GM10266 (cell line): ENCODE results near the gene ADNP.

ENCODE experiments used
- DNase-seq: peaks from one replicate; pipeline ENCODE4 v3.0.0; 2012; ENCODE audit errors: extremely low spot score
- CTCF ChIP-seq: IDR thresholded peaks from 2 replicates; pipeline ENCODE4 v1.5.1; 2012; ENCODE audit warnings: mild to moderate bottlenecking, low read depth; ENCODE audit not compliant: control insufficient read depth, insufficient read depth; ENCODE audit errors: missing control alignments

Gene ADNP

GRCh38 chr20:50921803-50922501 is 9.3 kb downstream of the ADNP start:
- DNase-seq: no peak
- TF ChIP-seq CTCF: no peak

GRCh38 chr20:50920997-50921396 is 10.2 kb downstream of the ADNP start:
- DNase-seq: no peak

GRCh38 chr20:50919567-50919966 is 11.7 kb downstream of the ADNP start:
- no peak for DNase-seq

More at GRCh38 chr20:50920997-50921396, 10.2 kb downstream of the ADNP start:
- no peak for TF ChIP-seq CTCF

GRCh38 chr20:50918403-50918802 is 12.8 kb downstream of the ADNP start:
- DNase-seq: no peak
- no peak for TF ChIP-seq CTCF

More at GRCh38 chr20:50919567-50919966, 11.7 kb downstream of the ADNP start:
- no peak for TF ChIP-seq CTCF

GRCh38 chr20:50916934-50917333 is 14.3 kb downstream of the ADNP start:
- no peak for TF ChIP-seq CTCF
- no peak for DNase-seq

- TF ChIP-seq CTCF: no peak
- DNase-seq: no peak
Observed at GRCh38 chr20:50916257-50916656, 15.0 kb downstream of the ADNP start.

GRCh38 chr20:50915424-50915823 is 15.8 kb downstream of the ADNP start:
- DNase-seq: no peak
- TF ChIP-seq CTCF: no peak
